Activated CD8-positive, alpha-beta T cell treated with anti-CD3 and anti-CD28 coated beads, Interleukin-2, amount 10 ng/mL, durations not matched to agents 7 days and 5 days (primary cell): ENCODE data around the gene ZNF185. TPM values are rescaled to one million over a fixed set of nuclear protein-coding genes. Genes with fewer than 3 reads are reported as not detected.

Experiments
- ATAC-seq: fragments of 150-1000 bp; cut with Tn5 transposase; one replicate; pipeline ENCODE4 v1.10.0; 2021; ENCODE audit warnings: moderate library complexity
- CTCF ChIA-PET: fragments of 350-600 bp; sonication (Branson Sonifier 250); formaldehyde crosslinking; loops from one replicate; lab custom pipeline; 2021; ENCODE audit warnings: antibody characterized with exemption; lab: Charles Lee
- POLR2A ChIA-PET: fragments of 350-600 bp; sonication (Branson Sonifier 250); formaldehyde crosslinking; loops from one replicate; lab custom pipeline; 2021; ENCODE audit warnings: antibody characterized with exemption; lab: Charles Lee
- DNase-seq: peaks from one replicate; pipeline ENCODE4 v3.0.0-alpha.2; 2020
- H3K27ac Mint-ChIP-seq: one replicate; pipeline ENCODE4 v1.8.0; 2021; ENCODE audit warnings: mild to moderate bottlenecking, mixed read lengths
- H3K27me3 Mint-ChIP-seq: one replicate; pipeline ENCODE4 v1.8.0; 2021; ENCODE audit warnings: low read depth, mixed read lengths
- H3K36me3 Mint-ChIP-seq: one replicate; pipeline ENCODE4 v1.8.0; 2021; ENCODE audit warnings: low read depth, mixed read lengths
- H3K4me1 Mint-ChIP-seq: one replicate; pipeline ENCODE4 v1.8.0; 2021; ENCODE audit warnings: low read depth, mixed read lengths
- H3K4me3 Mint-ChIP-seq: one replicate; pipeline ENCODE4 v1.8.0; 2021; ENCODE audit warnings: mild to moderate bottlenecking, mixed read lengths
- H3K9me3 Mint-ChIP-seq: one replicate; pipeline ENCODE4 v1.8.0; 2022; ENCODE audit warnings: mixed read lengths; ENCODE audit not compliant: insufficient read depth
- total RNA-seq, 2 experiments: library from RNA; stranded (reverse); gene quantifications; one replicate each; pipeline ENCODE4 v1.2.3, GENCODE V29; 2021

ZNF185 gene
- total RNA-seq, 2 experiments from 2014 or later = 0.84 to 0.97 TPM

DNA sequence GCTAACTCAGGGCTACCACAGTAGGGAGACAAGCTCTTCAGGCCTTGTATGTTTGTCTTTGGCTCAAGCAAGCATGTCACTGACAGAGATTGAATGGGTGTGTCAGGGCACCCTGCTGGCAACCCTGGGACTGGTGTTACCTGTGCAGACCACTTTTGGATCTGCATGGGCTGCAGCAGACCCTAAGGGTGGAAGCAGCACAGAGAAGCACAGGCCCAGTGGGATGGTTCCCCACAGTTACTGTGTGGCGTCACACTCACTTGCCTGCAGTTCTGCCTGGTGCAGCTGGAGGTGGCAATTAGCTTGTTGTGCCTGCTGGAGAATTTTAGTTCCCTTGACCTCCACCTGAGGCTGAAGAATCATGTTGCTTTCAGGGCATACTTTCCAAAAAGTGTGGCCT, 46.0 kb downstream of the ZNF185 start:
- no peaks in the 10 kb centered on the region for H3K27me3 Mint-ChIP-seq
- ChIA-PET CTCF (interaction anchor here (1.3 to 3.1 kb wide), 4 partner anchors 12 to 724 kb away, joined by 3 to 18 read pairs (median 5); no protein-coding TSS in a partner anchor), POLR2A (no interaction called here)
- DNase-seq (no peak), ATAC-seq (no peak)
- no peaks in the 10 kb centered on the region for H3K9me3 Mint-ChIP-seq
- H3K36me3 Mint-ChIP-seq = no peaks in the 10 kb centered on the region
- H3K4me1 Mint-ChIP-seq = peaks cover 15% of the 10 kb centered on the region
- no peak overlapping the region for H3K4me3 Mint-ChIP-seq
- H3K27ac Mint-ChIP-seq = no peak overlapping the region

DNA sequence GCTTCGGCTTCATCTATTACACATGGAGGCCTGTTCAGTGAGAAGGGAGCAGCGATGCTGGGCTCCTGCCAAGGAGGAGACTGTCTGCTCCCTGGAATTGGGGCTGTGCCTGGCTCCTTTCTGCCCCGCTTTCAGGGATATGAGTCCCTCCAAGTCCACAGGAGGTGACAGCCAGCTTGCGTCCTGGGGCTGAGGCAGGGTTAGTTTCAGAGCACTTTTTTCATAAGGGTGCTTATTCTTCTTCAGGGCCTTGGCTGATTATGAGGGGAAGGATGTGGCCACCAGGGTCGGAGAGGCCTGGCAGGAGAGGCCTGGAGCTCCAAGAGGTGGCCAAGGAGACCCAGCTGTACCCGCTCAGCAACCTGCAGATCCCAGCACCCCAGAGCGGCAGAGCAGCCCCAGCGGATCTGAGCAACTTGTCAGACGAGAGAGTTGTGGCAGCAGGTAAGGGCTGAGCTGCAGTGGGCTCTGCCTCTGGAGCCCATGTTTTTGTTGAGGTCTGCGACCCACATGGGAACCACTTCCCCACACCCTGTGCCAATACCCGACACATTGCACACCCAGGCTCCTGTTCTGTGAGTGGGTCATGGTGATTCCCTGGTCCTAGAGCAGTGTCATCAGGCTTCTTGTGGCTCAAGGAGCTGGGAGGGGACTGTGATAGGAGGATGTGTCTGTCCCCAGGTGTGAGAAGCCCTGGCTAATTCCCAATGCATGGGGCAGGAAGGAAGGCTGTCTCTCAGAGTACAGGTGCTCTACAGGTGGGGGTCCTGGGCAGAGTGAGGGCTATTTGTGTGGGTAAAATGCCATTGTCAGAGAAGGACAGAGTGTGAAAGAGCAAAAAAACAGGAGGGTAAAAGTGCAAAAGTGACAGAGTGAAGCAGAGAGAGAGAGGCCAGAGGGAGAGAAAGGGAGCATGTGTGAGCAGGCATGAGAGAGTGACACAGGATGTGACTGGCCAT, 47.4 kb downstream of the ZNF185 start:
- no peaks in the 10 kb centered on the region for H3K27me3 Mint-ChIP-seq
- ChIA-PET POLR2A (interaction anchor here (0.6 kb wide), 1 partner anchor 78 kb away, joined by 6 read pairs; no protein-coding TSS in a partner anchor), CTCF (no interaction called here)
- no peak overlapping the region for H3K4me3 Mint-ChIP-seq
- no peaks in the 10 kb centered on the region for H3K9me3 Mint-ChIP-seq
- H3K27ac Mint-ChIP-seq = no peak overlapping the region
- no peaks in the 10 kb centered on the region for H3K36me3 Mint-ChIP-seq
- H3K4me1 Mint-ChIP-seq = peaks cover 15% of the 10 kb centered on the region
- DNase-seq (no peak), ATAC-seq (no peak)

DNA sequence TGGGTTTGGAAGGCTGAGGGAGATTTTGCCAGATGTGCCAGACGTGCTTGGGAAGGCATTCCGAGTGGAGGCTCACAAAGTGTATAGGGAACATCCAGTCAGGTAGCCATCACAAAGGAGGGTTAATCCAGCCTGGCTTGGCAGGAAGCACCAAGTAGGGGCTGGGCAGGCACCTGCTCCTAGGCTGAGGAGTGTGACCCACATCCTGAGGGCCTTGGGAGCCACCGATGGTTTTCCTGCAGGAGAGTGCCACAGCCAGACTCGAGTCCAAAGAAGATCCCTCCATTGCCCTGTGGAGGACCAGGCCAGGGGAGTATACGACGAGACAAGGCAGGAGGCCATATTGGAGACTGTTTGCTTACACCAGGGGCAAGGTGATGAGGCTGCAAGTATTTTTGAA, 48.8 kb downstream of the ZNF185 start:
- ChIA-PET POLR2A (no interaction called here), CTCF (interaction anchor here (1.5 kb wide), 1 partner anchor 11 kb away, joined by 5 read pairs; no protein-coding TSS in a partner anchor)
- DNase-seq (no peak), ATAC-seq (no peak)
- Mint-ChIP-seq H3K27ac (no peak overlapping the region), H3K4me3 (no peak overlapping the region), H3K27me3 (no peaks in the 10 kb centered on the region), H3K36me3 (no peaks in the 10 kb centered on the region), H3K9me3 (no peaks in the 10 kb centered on the region), H3K4me1 (peaks cover 7% of the 10 kb centered on the region)

Other genes starting within 250 kb of the ZNF185 start
- gene MAGEA3, start 199.3 kb upstream of the ZNF185 start, total RNA-seq = not detected
- gene CSAG2, start 188.8 kb upstream of the ZNF185 start, total RNA-seq = not detected
- not detected for gene MAGEA2B, start 183.4 kb upstream of the ZNF185 start, total RNA-seq
- gene CSAG1, start 164.3 kb upstream of the ZNF185 start, total RNA-seq = not detected
- not detected for gene MAGEA12, start 164.3 kb upstream of the ZNF185 start, total RNA-seq
- not detected for gene MAGEA2, start 144.2 kb upstream of the ZNF185 start, total RNA-seq
- not detected for gene CSAG3, start 138.8 kb upstream of the ZNF185 start, total RNA-seq
- not detected for gene MAGEA6, start 128.4 kb upstream of the ZNF185 start, total RNA-seq
- 10 to 100 TPM; 11.1 to 11.6 TPM for gene CETN2, start 67.3 kb upstream of the ZNF185 start, total RNA-seq
- 10 to 100 TPM; 14.2 to 15.5 TPM for gene NSDHL, start 67.0 kb upstream of the ZNF185 start, total RNA-seq
- gene PNMA5, start 96.0 kb downstream of the ZNF185 start, total RNA-seq = not detected
- 1 to 10 TPM; 1.1 to 1.2 TPM for gene PNMA3, start 158.4 kb downstream of the ZNF185 start, total RNA-seq
- gene PNMA6A, start 174.4 kb downstream of the ZNF185 start, total RNA-seq = under 1 TPM; 0.10 to 0.24 TPM